Hepatocyte (in vitro differentiated cells): ENCODE measurements around the gene DISC1. TPM values are rescaled to one million over a fixed set of nuclear protein-coding genes. Genes with fewer than 3 reads are reported as not detected.
"Not testable (repeated sequence)": the region's sequence is repeated elsewhere in the genome, so short reads cannot be mapped to it uniquely, and the experiment has no call there.

ENCODE experiments used
- DNase-seq: peaks from one replicate; pipeline ENCODE4 v3.0.0-alpha.2; 2016; ENCODE audit warnings: low spot score
- H2AFZ ChIP-seq: fragments of 200-600 bp; sonication (generic); 2 replicates; pipeline ENCODE4 v1.6.0; 2016; ENCODE audit warnings: antibody characterized with exemption, mild to moderate bottlenecking
- H3K27ac ChIP-seq: fragments of 200-600 bp; sonication (generic); 2 replicates; pipeline ENCODE4 v1.5.1; 2016; ENCODE audit warnings: mild to moderate bottlenecking
- H3K27me3 ChIP-seq: fragments of 200-600 bp; sonication (generic); 2 replicates; pipeline ENCODE4 v1.6.1; 2016
- H3K36me3 ChIP-seq: fragments of 200-600 bp; sonication (generic); replicated peaks from 2 replicates; pipeline ENCODE4 v1.5.1; 2016; ENCODE audit warnings: low read depth; ENCODE audit not compliant: insufficient read depth
- H3K4me1 ChIP-seq: fragments of 200-600 bp; sonication (generic); 2 replicates; pipeline ENCODE4 v1.5.1; 2016; ENCODE audit warnings: mild to moderate bottlenecking, moderate library complexity; ENCODE audit not compliant: insufficient read depth
- H3K4me2 ChIP-seq: fragments of 200-600 bp; sonication (generic); 2 replicates; pipeline ENCODE4 v1.6.0; 2016
- H3K4me3 ChIP-seq: fragments of 200-600 bp; sonication (generic); 2 replicates; pipeline ENCODE4 v1.5.1; 2016; ENCODE audit warnings: mild to moderate bottlenecking
- H3K79me2 ChIP-seq: fragments of 200-600 bp; sonication (generic); 2 replicates; pipeline ENCODE4 v1.6.0; 2017; ENCODE audit warnings: mild to moderate bottlenecking
- H3K9me2 ChIP-seq: fragments of 200-600 bp; sonication (generic); replicated peaks from 2 replicates; pipeline ENCODE4 v1.6.0; 2017; ENCODE audit warnings: mild to moderate bottlenecking; ENCODE audit not compliant: insufficient read depth
- H3K9me3 ChIP-seq: fragments of 200-600 bp; sonication (generic); 2 replicates; pipeline ENCODE4 v1.5.1; 2016; ENCODE audit warnings: low read depth, mild to moderate bottlenecking
- H4K20me1 ChIP-seq: fragments of 200-600 bp; sonication (generic); 2 replicates; pipeline ENCODE4 v1.6.0; 2016; ENCODE audit warnings: mild to moderate bottlenecking; ENCODE audit not compliant: insufficient read depth, poor library complexity, severe bottlenecking
- EZH2 ChIP-seq: fragments of 200-600 bp; sonication (generic); IDR thresholded peaks from 2 replicates; pipeline ENCODE4 v1.6.1; 2016; ENCODE audit warnings: antibody characterized with exemption, mild to moderate bottlenecking, borderline replicate concordance
- EZH2phosphoT487 ChIP-seq: fragments of 200-600 bp; sonication (generic); IDR thresholded peaks from one replicate; pipeline ENCODE4 v1.6.1; 2018; ENCODE audit warnings: antibody characterized with exemption, mild to moderate bottlenecking, low read depth, moderate library complexity; ENCODE audit not compliant: unreplicated experiment, severe bottlenecking
- WGBS: methylation state at CpG from one replicate; pipeline ENCODE4 v1.1.6; 2016; ENCODE audit warnings: low lambda C conversion rate; ENCODE audit errors: missing lambda C conversion rate; 5-methylcytosine and 5-hydroxymethylcytosine counted together
- polyA plus RNA-seq: library from polyadenylated mRNA; unstranded; fragments of >200 nt; fragmentation: Nextera tagmentation; extraction: Ambion mirVana; gene quantifications from 2 replicates; pipeline ENCODE4 v1.2.1, GENCODE V29; 2016
- total RNA-seq: library from RNA; depleted of rRNA; stranded (reverse); fragments of >200 nt; gene quantifications from 2 replicates; pipeline ENCODE4 v1.2.3, GENCODE V29; 2014
- TF ChIP-seq, protein P1 (sequence below): fragments of 200-600 bp; sonication (generic); IDR thresholded peaks from 2 replicates; pipeline ENCODE4 v1.5.1; 2016; ENCODE audit warnings: antibody characterized with exemption, mild to moderate bottlenecking; ENCODE audit not compliant: poor library complexity

DISC1 gene
- total and polyA plus RNA-seq, 2 experiments from 2014 or later = 3.0 to 4.7 TPM

DNA sequence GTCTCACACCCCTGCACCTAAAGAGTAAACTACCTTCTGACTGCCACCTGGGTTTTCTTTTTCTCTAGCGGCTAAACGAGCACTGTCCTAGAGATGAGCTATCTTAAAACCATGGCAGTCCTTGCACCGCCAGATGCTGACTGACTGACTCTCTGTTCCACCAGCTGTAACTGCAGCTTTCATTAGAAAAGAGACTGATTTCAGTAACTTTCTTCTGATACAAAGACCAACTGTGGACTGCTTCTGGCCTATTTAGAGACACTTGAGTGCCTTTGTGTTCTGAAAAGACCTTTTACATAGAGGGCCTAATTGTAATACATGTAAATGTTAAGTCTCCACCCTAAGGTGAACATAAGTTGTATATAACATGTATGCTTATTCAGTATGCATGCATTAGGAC, 152.5 kb downstream of the DISC1 start:
- H3K79me2 ChIP-seq = no peaks in the 10 kb centered on the region
- no peak overlapping the region for H2AFZ ChIP-seq
- TF ChIP-seq, protein P1, sequence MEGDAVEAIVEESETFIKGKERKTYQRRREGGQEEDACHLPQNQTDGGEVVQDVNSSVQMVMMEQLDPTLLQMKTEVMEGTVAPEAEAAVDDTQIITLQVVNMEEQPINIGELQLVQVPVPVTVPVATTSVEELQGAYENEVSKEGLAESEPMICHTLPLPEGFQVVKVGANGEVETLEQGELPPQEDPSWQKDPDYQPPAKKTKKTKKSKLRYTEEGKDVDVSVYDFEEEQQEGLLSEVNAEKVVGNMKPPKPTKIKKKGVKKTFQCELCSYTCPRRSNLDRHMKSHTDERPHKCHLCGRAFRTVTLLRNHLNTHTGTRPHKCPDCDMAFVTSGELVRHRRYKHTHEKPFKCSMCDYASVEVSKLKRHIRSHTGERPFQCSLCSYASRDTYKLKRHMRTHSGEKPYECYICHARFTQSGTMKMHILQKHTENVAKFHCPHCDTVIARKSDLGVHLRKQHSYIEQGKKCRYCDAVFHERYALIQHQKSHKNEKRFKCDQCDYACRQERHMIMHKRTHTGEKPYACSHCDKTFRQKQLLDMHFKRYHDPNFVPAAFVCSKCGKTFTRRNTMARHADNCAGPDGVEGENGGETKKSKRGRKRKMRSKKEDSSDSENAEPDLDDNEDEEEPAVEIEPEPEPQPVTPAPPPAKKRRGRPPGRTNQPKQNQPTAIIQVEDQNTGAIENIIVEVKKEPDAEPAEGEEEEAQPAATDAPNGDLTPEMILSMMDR = no peak
- TF ChIP-seq EZH2 = no peak
- TF ChIP-seq EZH2phosphoT487 = no peak

DNA sequence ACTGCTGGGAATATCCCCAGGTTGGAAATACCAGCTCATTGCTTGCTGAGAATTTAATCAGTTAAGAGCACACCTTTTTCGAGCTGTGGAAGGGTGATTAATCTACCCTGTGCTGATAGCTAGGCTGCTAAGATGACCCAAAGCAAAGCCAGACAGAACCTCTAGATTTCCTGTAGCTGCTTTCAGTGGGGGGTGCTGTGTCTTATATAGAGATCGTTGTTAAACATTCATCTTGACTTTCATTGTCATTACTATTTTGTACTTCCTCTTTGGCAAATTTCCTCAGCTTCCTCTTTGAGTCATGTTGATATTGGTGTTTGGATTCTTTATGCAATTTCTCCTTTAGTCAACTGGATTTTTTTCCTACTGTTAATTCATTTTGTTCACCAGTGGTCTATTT, 155.3 kb downstream of the DISC1 start:
- H3K27me3 ChIP-seq = no peaks in the 10 kb centered on the region
- DNase-seq = no peak
- no peaks in the 10 kb centered on the region for H3K79me2 ChIP-seq
- H3K9me2 ChIP-seq = no peaks in the 10 kb centered on the region
- no peaks in the 10 kb centered on the region for H3K4me1 ChIP-seq
- no peak overlapping the region for H3K27ac ChIP-seq
- no peaks in the 10 kb centered on the region for H3K9me3 ChIP-seq
- H3K36me3 ChIP-seq = no peaks in the 10 kb centered on the region
- H3K4me3 ChIP-seq = no peak overlapping the region
- no peak overlapping the region for H2AFZ ChIP-seq
- H4K20me1 ChIP-seq = no peaks in the 10 kb centered on the region
- no peak overlapping the region for H3K4me2 ChIP-seq
- 63% methylated on average over 2 of the region's 2 CpGs for WGBS
- TF ChIP-seq, protein P1 = no peak
- no peak for TF ChIP-seq EZH2
- TF ChIP-seq EZH2phosphoT487 = no peak

More for the DNA sequence above, 152.5 kb downstream of the DISC1 start:
- WGBS = 95% methylated on average over 3 of the region's 3 CpGs
- Histone ChIP-seq H3K9me3 (no peaks in the 10 kb centered on the region), H3K27me3 (no peaks in the 10 kb centered on the region), H3K36me3 (no peaks in the 10 kb centered on the region), H3K4me3 (no peak overlapping the region), H3K27ac (no peak overlapping the region), H4K20me1 (no peaks in the 10 kb centered on the region), H3K4me1 (no peaks in the 10 kb centered on the region), H3K4me2 (no peak overlapping the region), H3K9me2 (no peaks in the 10 kb centered on the region)
- DNase-seq = no peak

DNA sequence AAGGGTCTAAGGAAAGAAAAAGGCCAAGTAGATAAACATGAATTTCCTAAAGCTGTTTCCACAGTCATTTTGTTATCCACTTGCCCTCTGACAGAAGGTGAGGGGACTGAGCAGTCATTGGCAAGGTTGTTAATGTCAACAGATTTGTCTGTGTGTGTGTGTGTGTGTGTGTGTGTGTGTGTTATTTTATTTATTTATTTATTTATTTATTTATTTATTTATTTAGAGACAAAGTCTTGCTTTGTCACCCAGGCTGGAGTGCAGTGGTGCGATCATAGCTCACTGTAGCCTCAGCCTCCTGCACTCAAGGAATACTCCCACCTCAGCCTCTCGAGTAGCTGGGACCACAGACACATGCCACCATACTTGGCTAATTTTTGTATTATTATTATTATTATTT, 158.5 kb downstream of the DISC1 start:
- H3K4me1 ChIP-seq, H3K9me3 ChIP-seq, H3K4me2 ChIP-seq, H3K27ac ChIP-seq, H3K36me3 ChIP-seq, H3K27me3 ChIP-seq, H2AFZ ChIP-seq, H3K4me3 ChIP-seq, H3K79me2 ChIP-seq, DNase-seq, H4K20me1 ChIP-seq, H3K9me2 ChIP-seq: not testable (repeated sequence)
- WGBS = 95% methylated on average over 2 of the region's 2 CpGs

DNA sequence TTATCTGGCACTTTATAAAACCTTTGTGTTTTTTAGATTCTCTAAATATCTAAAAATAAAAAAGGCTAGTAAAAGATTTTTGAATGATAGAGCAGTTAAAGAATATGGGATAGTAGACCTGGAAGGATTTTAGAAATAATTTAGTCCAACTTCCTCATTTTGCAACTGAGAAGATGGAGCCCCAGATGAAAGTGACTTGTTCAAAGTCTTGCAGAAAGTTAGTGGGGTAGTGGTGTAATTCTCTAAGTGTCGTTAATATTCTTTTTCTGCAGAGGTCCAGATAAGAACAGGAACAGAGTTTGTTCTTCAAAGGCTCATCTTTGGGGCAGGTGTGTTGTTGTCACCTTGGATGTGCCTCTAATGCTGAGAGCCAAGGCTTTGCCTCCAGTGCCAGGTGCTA, 159.5 kb downstream of the DISC1 start:
- 89% methylated on average over 1 of the region's 1 CpG for WGBS

More for the DNA sequence above, 159.5 kb downstream of the DISC1 start:
- Histone ChIP-seq H3K4me3 (no peak overlapping the region), H3K27me3 (no peaks in the 10 kb centered on the region), H3K27ac (no peak overlapping the region), H4K20me1 (no peaks in the 10 kb centered on the region), H3K9me3 (no peaks in the 10 kb centered on the region), H3K9me2 (no peaks in the 10 kb centered on the region), H3K79me2 (no peaks in the 10 kb centered on the region), H3K4me1 (no peaks in the 10 kb centered on the region), H3K36me3 (no peaks in the 10 kb centered on the region), H3K4me2 (no peak overlapping the region), H2AFZ (no peak overlapping the region)
- TF ChIP-seq EZH2 (no peak), EZH2phosphoT487 (no peak)
- TF ChIP-seq, protein P1 = no peak
- DNase-seq = no peak
